Stimulated activated CD4-positive, alpha-beta T cell treated with anti-CD3 and anti-CD28 coated beads, Interleukin-12 subunit alpha, Interleukin-12 subunit beta, amount 100 ng/mL, for 4 hours (primary cell): ENCODE measurements around the gene FUT8.

Experiments
- DNase-seq: peaks from one replicate; pipeline ENCODE4 v3.0.0-alpha.2; 2020

FUT8 gene

GRCh38 chr14:65560340-65561027 is 148.0 kb downstream of the FUT8 start:
- DNase-seq, result no peak

- DNase-seq, result no peak
These were observed 151.8 kb downstream of the FUT8 start for GRCh38 chr14:65564370-65564769.

- DNase-seq, result no peak
These were observed 153.4 kb downstream of the FUT8 start for GRCh38 chr14:65565948-65566347.

- no peak for DNase-seq
These were observed 154.4 kb downstream of the FUT8 start for GRCh38 chr14:65566820-65567522.

GRCh38 chr14:65574611-65575010 is 162.1 kb downstream of the FUT8 start:
- DNase-seq, result no peak

- no peak for DNase-seq
These were observed 162.9 kb downstream of the FUT8 start for GRCh38 chr14:65575389-65575788.

- no peak for DNase-seq
These were observed 168.4 kb downstream of the FUT8 start for GRCh38 chr14:65580973-65581372.

- DNase-seq, result no peak
These were observed 168.8 kb downstream of the FUT8 start for GRCh38 chr14:65581378-65581777.

GRCh38 chr14:65581799-65582198 is 169.3 kb downstream of the FUT8 start:
- no peak for DNase-seq

GRCh38 chr14:65585216-65585615 is 172.7 kb downstream of the FUT8 start:
- DNase-seq, result no peak

- DNase-seq, result no peak
These were observed 176.1 kb downstream of the FUT8 start for GRCh38 chr14:65588426-65589140.

- no peak for DNase-seq
These were observed 181.8 kb downstream of the FUT8 start for GRCh38 chr14:65594153-65594881.

- DNase-seq, result no peak
These were observed 182.3 kb downstream of the FUT8 start for GRCh38 chr14:65594882-65595237.

GRCh38 chr14:65599375-65599774 is 186.8 kb downstream of the FUT8 start:
- DNase-seq, result no peak

- no peak for DNase-seq
These were observed 188.2 kb downstream of the FUT8 start for GRCh38 chr14:65600742-65601141.

GRCh38 chr14:65604535-65604934 is 192.0 kb downstream of the FUT8 start:
- no peak for DNase-seq

- DNase-seq, result no peak
These were observed 192.4 kb downstream of the FUT8 start for GRCh38 chr14:65604936-65605335.

- DNase-seq, result no peak
These were observed 193.9 kb downstream of the FUT8 start for GRCh38 chr14:65606460-65606859.

GRCh38 chr14:65613131-65613650 is 200.7 kb downstream of the FUT8 start:
- DNase-seq, result no peak

GRCh38 chr14:65618996-65619395 is 206.5 kb downstream of the FUT8 start:
- DNase-seq, result no peak

- DNase-seq, result no peak
These were observed 207.7 kb downstream of the FUT8 start for GRCh38 chr14:65620195-65620594.

GRCh38 chr14:65622703-65623102 is 210.2 kb downstream of the FUT8 start:
- DNase-seq, result no peak

- no peak for DNase-seq
These were observed 211.2 kb downstream of the FUT8 start for GRCh38 chr14:65623759-65624158.
